Nephron (organoid): ENCODE results near the gene THAP11.
"Not testable (repeated sequence)": the region's sequence is repeated elsewhere in the genome, so short reads cannot be mapped to it uniquely, and the experiment has no call there.

ENCODE experiments used
- H3K27ac Mint-ChIP-seq, 3 experiments: 2 replicates each; pipeline ENCODE4 v1.8.0; 2020; ENCODE audit warnings: mixed read lengths in 3 of 3, mild to moderate bottlenecking in 2 of 3, moderate library complexity in 1 of 3
- H3K27me3 Mint-ChIP-seq: 2 replicates; pipeline ENCODE4 v1.8.0; 2021; ENCODE audit warnings: low read depth, mild to moderate bottlenecking, moderate library complexity, mixed read lengths
- H3K36me3 Mint-ChIP-seq: 2 replicates; pipeline ENCODE4 v1.8.0; 2020; ENCODE audit warnings: low read depth, mixed read lengths
- H3K4me1 Mint-ChIP-seq: 2 replicates; pipeline ENCODE4 v1.8.0; 2020; ENCODE audit warnings: mixed read lengths
- H3K4me3 Mint-ChIP-seq, 3 experiments: 2 replicates each; pipeline ENCODE4 v1.8.0; 2020; ENCODE audit warnings: mild to moderate bottlenecking in 3 of 3, mixed read lengths in 3 of 3, moderate library complexity in 2 of 3
- H3K9me3 Mint-ChIP-seq: 2 replicates; pipeline ENCODE4 v1.8.0; 2020; ENCODE audit warnings: mixed read lengths
- CTCF ChIP-seq, 3 experiments: fragments of 200-600 bp; sonication (generic); IDR thresholded peaks; one replicate each; pipeline ENCODE4 v1.5.0; 2021; ENCODE audit warnings: antibody characterized with exemption in 3 of 3; ENCODE audit not compliant: unreplicated experiment in 3 of 3

The THAP11 gene

GRCh38 chr16:67828651-67829050 lies 13.5 kb upstream of the THAP11 start:
- Mint-ChIP-seq H3K4me1 (peaks cover 8% of the 10 kb centered on the region), H3K9me3 (no peaks in the 10 kb centered on the region), H3K27me3 (no peaks in the 10 kb centered on the region), H3K36me3 (peaks cover 29% of the 10 kb centered on the region), H3K4me3 (no peak overlapping the region), H3K27ac (no peak overlapping the region)
- no peak for TF ChIP-seq CTCF (IDR thresholded peaks at IDR 0.05; ENCODE audit: unreplicated experiment in 3 of 3)

GRCh38 chr16:67833030-67833414 lies 9.1 kb upstream of the THAP11 start:
- Mint-ChIP-seq H3K27me3 (no peaks in the 10 kb centered on the region), H3K27ac (peak overlapping the region in 1 of 3 experiments; percentile 43), H3K4me3 (peak overlapping the region; percentile 90 to 98 (median 94)), H3K36me3 (peaks cover 17% of the 10 kb centered on the region), H3K4me1 (peaks cover 13% of the 10 kb centered on the region), H3K9me3 (no peaks in the 10 kb centered on the region)
- no peak for TF ChIP-seq CTCF (IDR thresholded peaks at IDR 0.05; ENCODE audit: unreplicated experiment in 3 of 3)

- no peak for TF ChIP-seq CTCF (IDR thresholded peaks at IDR 0.05; ENCODE audit: unreplicated experiment in 3 of 3)
- Mint-ChIP-seq H3K4me1 (peaks cover 13% of the 10 kb centered on the region), H3K9me3 (no peaks in the 10 kb centered on the region), H3K4me3 (peak overlapping the region; percentile 90 to 98 (median 94)), H3K27ac (peak overlapping the region; percentile 41 to 85 (median 70)), H3K27me3 (no peaks in the 10 kb centered on the region), H3K36me3 (peaks cover 17% of the 10 kb centered on the region)
Measured at GRCh38 chr16:67833415-67834241, 8.5 kb upstream of the THAP11 start.

GRCh38 chr16:67834242-67834614 lies 7.9 kb upstream of the THAP11 start:
- Mint-ChIP-seq H3K9me3 (no peaks in the 10 kb centered on the region), H3K4me1 (peaks cover 13% of the 10 kb centered on the region)
- no peak for TF ChIP-seq CTCF (IDR thresholded peaks at IDR 0.05; ENCODE audit: unreplicated experiment in 3 of 3)

GRCh38 chr16:67837190-67837589 lies 4.9 kb upstream of the THAP11 start:
- H3K27me3 Mint-ChIP-seq, H3K27ac Mint-ChIP-seq, H3K9me3 Mint-ChIP-seq, H3K4me3 Mint-ChIP-seq, H3K36me3 Mint-ChIP-seq: not testable (repeated sequence)
- peaks cover 19% of the 10 kb centered on the region for H3K4me1 Mint-ChIP-seq

More at GRCh38 chr16:67834242-67834614, 7.9 kb upstream of the THAP11 start:
- no peaks in the 10 kb centered on the region for H3K27me3 Mint-ChIP-seq
- H3K4me3 Mint-ChIP-seq: peak overlapping the region; percentile 90 to 98 (median 94)
- H3K27ac Mint-ChIP-seq: peak overlapping the region in 2 of 3 experiments; percentile 41 to 85
- H3K36me3 Mint-ChIP-seq: peaks cover 13% of the 10 kb centered on the region

- Mint-ChIP-seq H3K27me3 (no peaks in the 10 kb centered on the region), H3K4me3 (peak overlapping the region in 1 of 3 experiments; percentile 11), H3K27ac (peak overlapping the region in 1 of 3 experiments; percentile 14), H3K4me1 (peaks cover 15% of the 10 kb centered on the region), H3K36me3 (no peaks in the 10 kb centered on the region), H3K9me3 (no peaks in the 10 kb centered on the region)
- no peak for TF ChIP-seq CTCF (IDR thresholded peaks at IDR 0.05; ENCODE audit: unreplicated experiment in 3 of 3)
Measured at GRCh38 chr16:67837811-67838210, 4.3 kb upstream of the THAP11 start.
